ENCODE measurements around the gene STARD7.
"Not testable (repeated sequence)": the region's sequence is repeated elsewhere in the genome, so short reads cannot be mapped to it uniquely, and the experiment has no call there.

The STARD7 gene

GRCh38 chr2:96144481-96145035 lies 64.1 kb downstream of the STARD7 start:
- DNase-seq (peak in 1 of 2 donors; percentile 51), ATAC-seq (no peak)
- Mint-ChIP-seq H3K9me3 (no peaks in the 10 kb centered on the region), H3K4me1 (peaks cover 74% of the 10 kb centered on the region), H3K4me3 (peak overlapping the region; percentile 97 to 98), H3K27ac (peak overlapping the region; percentile 94 to 99), H3K27me3 (no peaks in the 10 kb centered on the region)

- Mint-ChIP-seq H3K27me3 (no peaks in the 10 kb centered on the region), H3K4me3 (peak overlapping the region; percentile 97 to 98), H3K27ac (peak overlapping the region; percentile 94 to 99), H3K9me3 (no peaks in the 10 kb centered on the region), H3K4me1 (peaks cover 74% of the 10 kb centered on the region)
- peak; percentile 62 to 66 for DNase-seq
- no peak for ATAC-seq
Observed at GRCh38 chr2:96143848-96144480, 64.7 kb downstream of the STARD7 start.

GRCh38 chr2:96143231-96143847 lies 65.3 kb downstream of the STARD7 start:
- Mint-ChIP-seq H3K4me3 (peak overlapping the region; percentile 97 to 98), H3K27ac (peak overlapping the region; percentile 94 to 99), H3K9me3 (no peaks in the 10 kb centered on the region), H3K4me1 (peaks cover 74% of the 10 kb centered on the region), H3K27me3 (no peaks in the 10 kb centered on the region)
- ATAC-seq (no peak), DNase-seq (peak in 1 of 2 donors; percentile 58)

- DNase-seq, result peak; percentile 78 to 85
- peak overlapping the region; percentile 93 to 99 for H3K27ac Mint-ChIP-seq
- peak overlapping the region; percentile 97 to 98 for H3K4me3 Mint-ChIP-seq
- ATAC-seq, result peak; percentile 18
- no peaks in the 10 kb centered on the region for H3K27me3 Mint-ChIP-seq
- peaks cover 70% of the 10 kb centered on the region for H3K4me1 Mint-ChIP-seq
- H3K9me3 Mint-ChIP-seq, result no peaks in the 10 kb centered on the region
Observed at GRCh38 chr2:96142217-96143113, 66.2 kb downstream of the STARD7 start.

- H3K27me3 Mint-ChIP-seq, H3K27ac Mint-ChIP-seq, H3K9me3 Mint-ChIP-seq, DNase-seq, ATAC-seq: not testable (repeated sequence)
- Mint-ChIP-seq H3K4me3 (peak overlapping the region; percentile 97 to 98), H3K4me1 (peaks cover 62% of the 10 kb centered on the region)
Observed at GRCh38 chr2:96141624-96141967, 67.0 kb downstream of the STARD7 start.

GRCh38 chr2:96140941-96141623 lies 67.5 kb downstream of the STARD7 start:
- Mint-ChIP-seq H3K27me3 (no peaks in the 10 kb centered on the region), H3K27ac (peak overlapping the region in 1 of 2 donors; percentile 80), H3K4me3 (peak overlapping the region; percentile 97 to 98), H3K9me3 (no peaks in the 10 kb centered on the region), H3K4me1 (peaks cover 57% of the 10 kb centered on the region)
- ATAC-seq (no peak), DNase-seq (no peak)

GRCh38 chr2:96139181-96139758 lies 69.4 kb downstream of the STARD7 start:
- no peak for ATAC-seq
- Mint-ChIP-seq H3K4me1 (peaks cover 51% of the 10 kb centered on the region), H3K27me3 (no peaks in the 10 kb centered on the region), H3K27ac (no peak overlapping the region), H3K4me3 (peak overlapping the region; percentile 52 to 97), H3K9me3 (no peaks in the 10 kb centered on the region)
- DNase-seq, result no peak

GRCh38 chr2:96138179-96139145 lies 70.2 kb downstream of the STARD7 start, which contains the start of gene ASTL:
TSS of gene ASTL (minus strand) at chr2:96138502. CDS start at chr2:96138436, 66 bp downstream.
- no peaks in the 10 kb centered on the region for H3K9me3 Mint-ChIP-seq
- DNase-seq (peak; percentile 59 to 77), ATAC-seq (peak; percentile 54)
- H3K27me3 Mint-ChIP-seq, result no peaks in the 10 kb centered on the region
- H3K4me3 Mint-ChIP-seq, result peak within 1 kb of the TSS; percentile 52 to 97
- peaks cover 51% of the 10 kb centered on the region for H3K4me1 Mint-ChIP-seq
- H3K27ac Mint-ChIP-seq, result peak within 1 kb of the TSS in 1 of 2 donors; percentile 68

- Mint-ChIP-seq H3K27ac (no peak overlapping the region), H3K27me3 (no peaks in the 10 kb centered on the region), H3K4me1 (peaks cover 47% of the 10 kb centered on the region), H3K4me3 (no peak overlapping the region), H3K9me3 (no peaks in the 10 kb centered on the region)
- ATAC-seq (peak; percentile 0), DNase-seq (no peak)
Observed at GRCh38 chr2:96137321-96138178, 71.1 kb downstream of the STARD7 start.

GRCh38 chr2:96136129-96136720 lies 72.4 kb downstream of the STARD7 start:
- ATAC-seq, result no peak
- Mint-ChIP-seq H3K4me3 (no peak overlapping the region), H3K27ac (no peak overlapping the region), H3K4me1 (peaks cover 47% of the 10 kb centered on the region), H3K9me3 (no peaks in the 10 kb centered on the region), H3K27me3 (no peaks in the 10 kb centered on the region)
- no peak for DNase-seq

- Mint-ChIP-seq H3K4me3 (no peak overlapping the region), H3K4me1 (peaks cover 49% of the 10 kb centered on the region), H3K27me3 (no peaks in the 10 kb centered on the region), H3K27ac (no peak overlapping the region), H3K9me3 (no peaks in the 10 kb centered on the region)
- no peak for DNase-seq
- no peak for ATAC-seq
Observed at GRCh38 chr2:96135621-96136020, 73.0 kb downstream of the STARD7 start.

- H3K4me3 Mint-ChIP-seq, result no peak overlapping the region
- no peaks in the 10 kb centered on the region for H3K9me3 Mint-ChIP-seq
- H3K4me1 Mint-ChIP-seq, result peaks cover 49% of the 10 kb centered on the region
- H3K27ac Mint-ChIP-seq, result peak overlapping the region in 1 of 2 donors; percentile 89
- ATAC-seq, result no peak
- no peaks in the 10 kb centered on the region for H3K27me3 Mint-ChIP-seq
- DNase-seq, result no peak
Observed at GRCh38 chr2:96135171-96135570, 73.5 kb downstream of the STARD7 start.

Data from stimulated activated naive CD8-positive, alpha-beta T cell treated with anti-CD3 and anti-CD28 coated beads, Interleukin-15, amount 100 ng/mL, for 72 hours (primary cell).